H9 (cell line): ENCODE results near the gene GRB10. TPM values are rescaled to one million over a fixed set of nuclear protein-coding genes. Genes with fewer than 3 reads are reported as not detected.

ENCODE experiments used
- DNase-seq: peaks from one replicate; pipeline ENCODE4 v3.0.0-alpha.2; 2017
- H2AFZ ChIP-seq: one replicate; pipeline ENCODE4 v1.6.1; 2013; ENCODE audit warnings: mild to moderate bottlenecking, low read length, control low read depth, moderate library complexity
- H2AK5ac ChIP-seq: 2 replicates; pipeline ENCODE4 v1.6.1; 2013; ENCODE audit warnings: low read length, control low read depth, mixed read lengths; ENCODE audit not compliant: insufficient read length
- H2BK120ac ChIP-seq: one replicate; pipeline ENCODE4 v1.6.1; 2013; ENCODE audit warnings: low read depth, mild to moderate bottlenecking, low read length, control low read depth, inconsistent platforms; ENCODE audit not compliant: poor library complexity, severe bottlenecking
- H2BK12ac ChIP-seq: 2 replicates; pipeline ENCODE4 v1.6.1; 2013; ENCODE audit warnings: low read length, control low read depth, mixed read lengths, low read depth; ENCODE audit not compliant: insufficient read length
- H2BK15ac ChIP-seq: 2 replicates; pipeline ENCODE4 v1.6.1; 2013; ENCODE audit warnings: low read depth, low read length, control low read depth
- H2BK20ac ChIP-seq: one replicate; pipeline ENCODE4 v1.6.1; 2013; ENCODE audit warnings: low read depth, mild to moderate bottlenecking, low read length, control low read depth, inconsistent platforms; ENCODE audit not compliant: poor library complexity, severe bottlenecking
- H2BK5ac ChIP-seq: 2 replicates; pipeline ENCODE4 v1.6.1; 2013; ENCODE audit warnings: low read length, control low read depth, mixed read lengths; ENCODE audit not compliant: insufficient read length
- H3K14ac ChIP-seq: 2 replicates; pipeline ENCODE4 v1.6.1; 2013; ENCODE audit warnings: low read length, control low read depth; ENCODE audit not compliant: insufficient read depth
- H3K18ac ChIP-seq: 2 replicates; pipeline ENCODE4 v1.6.1; 2013; ENCODE audit warnings: low read depth, mild to moderate bottlenecking, mixed read lengths, low read length, control low read depth; ENCODE audit not compliant: insufficient read length
- H3K23ac ChIP-seq: 2 replicates; pipeline ENCODE4 v1.6.1; 2013; ENCODE audit warnings: low read length, control low read depth, mixed read lengths, low read depth; ENCODE audit not compliant: insufficient read length
- H3K23me2 ChIP-seq: 2 replicates; pipeline ENCODE4 v1.6.1; 2013; ENCODE audit warnings: low read depth, mild to moderate bottlenecking, mixed read lengths, low read length, control low read depth; ENCODE audit not compliant: insufficient read length, poor library complexity, severe bottlenecking
- H3K27ac ChIP-seq: 2 replicates; pipeline ENCODE4 v1.5.1; 2013; ENCODE audit warnings: low read length, control low read depth, mixed read lengths, low read depth; ENCODE audit not compliant: insufficient read length
- H3K27me3 ChIP-seq: 2 replicates; pipeline ENCODE4 v1.6.1; 2013; ENCODE audit warnings: low read length, control low read depth, inconsistent platforms; ENCODE audit not compliant: insufficient read depth
- H3K4ac ChIP-seq: 2 replicates; pipeline ENCODE4 v1.6.1; 2013; ENCODE audit warnings: low read depth, mild to moderate bottlenecking, control low read depth, inconsistent platforms, low read length, moderate library complexity
- H3K4me1 ChIP-seq: 2 replicates; pipeline ENCODE4 v1.6.1; 2013; ENCODE audit warnings: low read length, control low read depth, inconsistent platforms; ENCODE audit not compliant: insufficient read depth
- H3K4me2 ChIP-seq: 2 replicates; pipeline ENCODE4 v1.6.1; 2013; ENCODE audit warnings: low read length, control low read depth, mixed read lengths; ENCODE audit not compliant: insufficient read length, insufficient read depth
- H3K56ac ChIP-seq: 2 replicates; pipeline ENCODE4 v1.6.1; 2013; ENCODE audit warnings: low read depth, mild to moderate bottlenecking, mixed read lengths, low read length, control low read depth; ENCODE audit not compliant: insufficient read length
- H3K79me1 ChIP-seq: 2 replicates; pipeline ENCODE4 v1.6.1; 2013; ENCODE audit warnings: low read depth, mild to moderate bottlenecking, moderate library complexity, low read length, control low read depth, inconsistent platforms; ENCODE audit not compliant: insufficient read depth, poor library complexity, severe bottlenecking
- H3K79me2 ChIP-seq: 2 replicates; pipeline ENCODE4 v1.6.1; 2013; ENCODE audit warnings: low read length, control low read depth, inconsistent platforms; ENCODE audit not compliant: insufficient read depth
- H3K9ac ChIP-seq: 2 replicates; pipeline ENCODE4 v1.6.1; 2013; ENCODE audit warnings: low read length, control low read depth, mixed read lengths; ENCODE audit not compliant: insufficient read length; ENCODE audit errors: extremely low read depth
- H3K9me3 ChIP-seq: one replicate; pipeline ENCODE4 v1.6.1; 2013; ENCODE audit warnings: low read depth, low read length, inconsistent platforms; ENCODE audit not compliant: control insufficient read depth
- H3T11ph ChIP-seq: one replicate; pipeline ENCODE4 v1.6.1; 2013; ENCODE audit warnings: mild to moderate bottlenecking, low read length, control low read depth, inconsistent platforms
- H4K20me1 ChIP-seq: one replicate; pipeline ENCODE4 v1.6.1; 2013; ENCODE audit not compliant: control insufficient read depth, insufficient read length, insufficient read depth
- H4K5ac ChIP-seq: 2 replicates; pipeline ENCODE4 v1.6.1; 2013; ENCODE audit warnings: low read depth, mild to moderate bottlenecking, mixed read lengths, low read length, control low read depth; ENCODE audit not compliant: insufficient read length
- H4K8ac ChIP-seq: replicated peaks from 2 replicates; pipeline ENCODE4 v1.6.1; 2013; ENCODE audit warnings: low read length, control low read depth, mixed read lengths, low read depth; ENCODE audit not compliant: insufficient read length
- H4K91ac ChIP-seq: 2 replicates; pipeline ENCODE4 v1.6.1; 2013; ENCODE audit warnings: low read depth, mild to moderate bottlenecking, moderate library complexity, mixed read lengths, low read length, control low read depth; ENCODE audit not compliant: insufficient read length
- H3K27ac Mint-ChIP-seq, 3 experiments: 2 replicates in 2 of 3; 3 replicates in 1 of 3; pipeline ENCODE4 v1.8.0; 2020 to 2021; ENCODE audit warnings: mixed read lengths in 3 of 3, mild to moderate bottlenecking in 1 of 3, moderate library complexity in 1 of 3
- H3K27me3 Mint-ChIP-seq: 2 replicates; pipeline ENCODE4 v1.8.0; 2021; ENCODE audit warnings: low read depth, mild to moderate bottlenecking, moderate library complexity, mixed read lengths
- H3K36me3 Mint-ChIP-seq, 3 experiments: 2 replicates in 2 of 3; 3 replicates in 1 of 3; pipeline ENCODE4 v1.8.0; 2020 to 2021; ENCODE audit warnings: low read depth in 3 of 3, mixed read lengths in 3 of 3; ENCODE audit not compliant: insufficient read depth in 1 of 3
- H3K4me1 Mint-ChIP-seq, 2 experiments: 2 replicates each; pipeline ENCODE4 v1.8.0; 2020; ENCODE audit warnings: mixed read lengths in 2 of 2
- H3K4me3 Mint-ChIP-seq, 2 experiments: 2 replicates in 1 of 2; 3 replicates in 1 of 2; pipeline ENCODE4 v1.8.0; 2020 to 2021; ENCODE audit warnings: mild to moderate bottlenecking in 2 of 2, mixed read lengths in 2 of 2, moderate library complexity in 1 of 2
- H3K9me3 Mint-ChIP-seq, 2 experiments: 2 replicates in 1 of 2; 3 replicates in 1 of 2; pipeline ENCODE4 v1.8.0; 2020; ENCODE audit warnings: mild to moderate bottlenecking in 2 of 2, mixed read lengths in 2 of 2, moderate library complexity in 1 of 2
- WGBS: extraction: QIAGEN DNeasy Blood & Tissue Kit; methylation state at CpG from one replicate; pipeline ENCODE4 v1.1.7; 2013; ENCODE audit warnings: missing lambda C conversion rate, low lambda C conversion rate, mixed read lengths; ENCODE audit not compliant: insufficient read length; ENCODE audit errors: extremely low coverage; 5-methylcytosine and 5-hydroxymethylcytosine counted together
- total RNA-seq: library from RNA; stranded (reverse); gene quantifications from 2 replicates; pipeline ENCODE4 v1.2.1, GENCODE V29; 2021
- TF ChIP-seq, protein P1 (sequence below): fragments of 200-600 bp; sonication (generic); conservative IDR thresholded peaks from 3 replicates; pipeline ENCODE4 v1.8.0; 2021; ENCODE audit warnings: antibody characterized with exemption, mild to moderate bottlenecking

The GRB10 gene
- total RNA-seq, 1 experiment from 2014 or later = 108 TPM

- no peak overlapping the region for H2BK15ac ChIP-seq
- no peak overlapping the region for H4K5ac ChIP-seq
- no peak overlapping the region for H3K14ac ChIP-seq
- no peak overlapping the region for H3K4ac ChIP-seq
- H2BK20ac ChIP-seq = no peak overlapping the region
- Mint-ChIP-seq H3K27ac (no peak overlapping the region; a peak in 1 of 7 replicates), H3K36me3 (no peaks in the 10 kb centered on the region; a peak in 1 of 7 replicates), H3K9me3 (no peaks in the 10 kb centered on the region), H3K4me1 (peaks cover 33 to 37% of the 10 kb centered on the region in 2 experiments), H3K4me3 (no peak overlapping the region), H3K27me3 (peaks cover 6% of the 10 kb centered on the region)
- H3K9me3 ChIP-seq = no peaks in the 10 kb centered on the region
- H3K4me2 ChIP-seq = no peak overlapping the region
- H3K79me2 ChIP-seq = no peaks in the 10 kb centered on the region
- H3K27me3 ChIP-seq = no peaks in the 10 kb centered on the region
- H4K20me1 ChIP-seq = no peaks in the 10 kb centered on the region
- H2AK5ac ChIP-seq = no peak overlapping the region
- no peak overlapping the region for H2AFZ ChIP-seq
- no peak overlapping the region for H3K27ac ChIP-seq
- no peaks in the 10 kb centered on the region for H3K79me1 ChIP-seq
- no peak overlapping the region for H2BK12ac ChIP-seq
- no peak overlapping the region for H3K18ac ChIP-seq
- no peak overlapping the region for H4K91ac ChIP-seq
- DNase-seq = no peak
- H3T11ph ChIP-seq = no peak overlapping the region
- no CpG with 5 or more reads among the region's 3 CpGs for WGBS
- H3K23ac ChIP-seq = no peak overlapping the region
- no peak overlapping the region for H2BK120ac ChIP-seq
- no peak overlapping the region for H4K8ac ChIP-seq
- H3K56ac ChIP-seq = no peak overlapping the region
- H2BK5ac ChIP-seq = no peak overlapping the region
- TF ChIP-seq, protein P1, sequence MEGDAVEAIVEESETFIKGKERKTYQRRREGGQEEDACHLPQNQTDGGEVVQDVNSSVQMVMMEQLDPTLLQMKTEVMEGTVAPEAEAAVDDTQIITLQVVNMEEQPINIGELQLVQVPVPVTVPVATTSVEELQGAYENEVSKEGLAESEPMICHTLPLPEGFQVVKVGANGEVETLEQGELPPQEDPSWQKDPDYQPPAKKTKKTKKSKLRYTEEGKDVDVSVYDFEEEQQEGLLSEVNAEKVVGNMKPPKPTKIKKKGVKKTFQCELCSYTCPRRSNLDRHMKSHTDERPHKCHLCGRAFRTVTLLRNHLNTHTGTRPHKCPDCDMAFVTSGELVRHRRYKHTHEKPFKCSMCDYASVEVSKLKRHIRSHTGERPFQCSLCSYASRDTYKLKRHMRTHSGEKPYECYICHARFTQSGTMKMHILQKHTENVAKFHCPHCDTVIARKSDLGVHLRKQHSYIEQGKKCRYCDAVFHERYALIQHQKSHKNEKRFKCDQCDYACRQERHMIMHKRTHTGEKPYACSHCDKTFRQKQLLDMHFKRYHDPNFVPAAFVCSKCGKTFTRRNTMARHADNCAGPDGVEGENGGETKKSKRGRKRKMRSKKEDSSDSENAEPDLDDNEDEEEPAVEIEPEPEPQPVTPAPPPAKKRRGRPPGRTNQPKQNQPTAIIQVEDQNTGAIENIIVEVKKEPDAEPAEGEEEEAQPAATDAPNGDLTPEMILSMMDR = no peak
- H3K9ac ChIP-seq = no peak overlapping the region
- no peaks in the 10 kb centered on the region for H3K23me2 ChIP-seq
- peaks cover 8% of the 10 kb centered on the region; the same call in 1 of the 2 replicates for H3K4me1 ChIP-seq
Measured at GRCh38 chr7:50815138-50815537, 32.4 kb upstream of the GRB10 start.
